DND-41 (cell line): ENCODE measurements around the gene UVSSA.
"Not testable (repeated sequence)": the region's sequence is repeated elsewhere in the genome, so short reads cannot be mapped to it uniquely, and the experiment has no call there.

Source experiments
- ATAC-seq: fragments of 200-7000 bp; cut with Tn5 transposase; 3 replicates; pipeline ENCODE4 v1.9.1; 2021; ENCODE audit warnings: low read depth; ENCODE audit not compliant: insufficient read depth
- DNase-seq: peaks from one replicate; pipeline ENCODE4 v3.0.0-alpha.2; 2020
- H2AFZ ChIP-seq: 2 replicates; pipeline ENCODE4 v1.6.0; 2012; ENCODE audit warnings: low read depth, low read length
- H3K27ac ChIP-seq: 2 replicates; pipeline ENCODE4 v1.5.1; 2012; ENCODE audit warnings: low read length, inconsistent platforms
- H3K27me3 ChIP-seq: fragments of 200-600 bp; sonication (generic); 2 replicates; pipeline ENCODE4 v1.6.0; 2012; ENCODE audit warnings: low read length, mild to moderate bottlenecking, inconsistent platforms; ENCODE audit not compliant: insufficient read depth, poor library complexity
- H3K36me3 ChIP-seq: 2 replicates; pipeline ENCODE4 v1.5.1; 2012; ENCODE audit warnings: low read length, inconsistent platforms; ENCODE audit not compliant: insufficient read depth
- H3K4me1 ChIP-seq: 2 replicates; pipeline ENCODE4 v1.5.1; 2012; ENCODE audit warnings: mild to moderate bottlenecking, low read length; ENCODE audit not compliant: insufficient read depth
- H3K4me2 ChIP-seq: 2 replicates; pipeline ENCODE4 v1.6.0; 2012; ENCODE audit warnings: mild to moderate bottlenecking, moderate library complexity, low read length, inconsistent platforms; ENCODE audit not compliant: insufficient read depth
- H3K4me3 ChIP-seq, 2 experiments: fragments of 200-600 bp in 1 of 2; shearing (Covaris generic) in 1 of 2; 2 replicates each; pipeline ENCODE4 v1.5.1; 2012 to 2016; ENCODE audit warnings: inconsistent platforms in 2 of 2, low read length in 2 of 2, mild to moderate bottlenecking in 2 of 2, low read depth in 1 of 2, moderate library complexity in 1 of 2
- H3K79me2 ChIP-seq: 2 replicates; pipeline ENCODE4 v1.6.0; 2012; ENCODE audit warnings: low read length, inconsistent platforms; ENCODE audit not compliant: insufficient read depth
- H3K9ac ChIP-seq: 2 replicates; pipeline ENCODE4 v1.6.0; 2012; ENCODE audit warnings: low read depth, mild to moderate bottlenecking, inconsistent platforms, low read length, moderate library complexity
- H3K9me3 ChIP-seq: 2 replicates; pipeline ENCODE4 v1.5.1; 2012; ENCODE audit warnings: low read length, moderate library complexity, mild to moderate bottlenecking, inconsistent platforms; ENCODE audit not compliant: insufficient read depth, severe bottlenecking
- H4K20me1 ChIP-seq: 2 replicates; pipeline ENCODE4 v1.6.0; 2012; ENCODE audit warnings: low read length; ENCODE audit not compliant: insufficient read depth
- CTCF ChIP-seq: IDR thresholded peaks from 2 replicates; pipeline ENCODE4 v1.5.1; 2012; ENCODE audit warnings: borderline replicate concordance, low read length, moderate library complexity, mild to moderate bottlenecking; ENCODE audit not compliant: poor library complexity, severe bottlenecking; ENCODE audit errors: extremely low read depth
- EZH2 ChIP-seq: IDR thresholded peaks from 3 replicates; pipeline ENCODE4 v1.6.1; 2012; ENCODE audit warnings: borderline replicate concordance, low read depth, mild to moderate bottlenecking, moderate library complexity, low read length, inconsistent platforms; ENCODE audit not compliant: severe bottlenecking

Gene UVSSA

DNA sequence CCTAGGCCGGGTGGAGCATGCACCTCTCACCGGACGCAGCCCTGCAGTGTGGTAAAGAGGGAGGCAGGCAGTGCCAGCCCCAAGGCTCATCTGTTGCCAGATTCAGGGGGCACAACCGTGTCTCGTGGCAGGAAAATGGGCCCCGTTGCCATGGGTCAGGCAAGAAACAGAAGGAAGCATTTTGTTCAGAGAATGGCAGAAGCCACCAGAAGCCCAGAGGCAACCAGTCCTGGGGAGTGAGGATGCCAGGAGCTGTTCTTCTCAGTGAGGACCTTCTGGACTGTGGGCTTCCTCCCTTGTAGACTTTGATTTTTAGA, 12.5 kb upstream of the UVSSA start:
- no peaks in the 10 kb centered on the region for H3K9me3 ChIP-seq
- TF ChIP-seq EZH2 = no peak
- TF ChIP-seq CTCF = no peak
- H4K20me1 ChIP-seq = peaks cover 35% of the 10 kb centered on the region
- ATAC-seq (no peak), DNase-seq (no peak)
- H3K27me3 ChIP-seq = no peaks in the 10 kb centered on the region
- no peak overlapping the region for H3K9ac ChIP-seq
- H3K4me2 ChIP-seq = no peak overlapping the region
- H3K36me3 ChIP-seq = peaks cover 82% of the 10 kb centered on the region
- H3K4me3 ChIP-seq = no peak overlapping the region
- H2AFZ ChIP-seq = no peak overlapping the region
- H3K79me2 ChIP-seq = peaks cover 21% of the 10 kb centered on the region
- H3K4me1 ChIP-seq = no peaks in the 10 kb centered on the region
- no peak overlapping the region for H3K27ac ChIP-seq

GRCh38 chr4:1335193-1335883, 11.7 kb upstream of the UVSSA start:
- H3K27me3 ChIP-seq, H3K9ac ChIP-seq, H3K27ac ChIP-seq, H3K4me2 ChIP-seq, H3K4me3 ChIP-seq, H3K9me3 ChIP-seq, H3K4me1 ChIP-seq, ATAC-seq, H2AFZ ChIP-seq, DNase-seq: not testable (repeated sequence)
- H3K79me2 ChIP-seq = peaks cover 18% of the 10 kb centered on the region
- H3K36me3 ChIP-seq = peaks cover 87% of the 10 kb centered on the region
- peaks cover 32% of the 10 kb centered on the region for H4K20me1 ChIP-seq

DNA sequence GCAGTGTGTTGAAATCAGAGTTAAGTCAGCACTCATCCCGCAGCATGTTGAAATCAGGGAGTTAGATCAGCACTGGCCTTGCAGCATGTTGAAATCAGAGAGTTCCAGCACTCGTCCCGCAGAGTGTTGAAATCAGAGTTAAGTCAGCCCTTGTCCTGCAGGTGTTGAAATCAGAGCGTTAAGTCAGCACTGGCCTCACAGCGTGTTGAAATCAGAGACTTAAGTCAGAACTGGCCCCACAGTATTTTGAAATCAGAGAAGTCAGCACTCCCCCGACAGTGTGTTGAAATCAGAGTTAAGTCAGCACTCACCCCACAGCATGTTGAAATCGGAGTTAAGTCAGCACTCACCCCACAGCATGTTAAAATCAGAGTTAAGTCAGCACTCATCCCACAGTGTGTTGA, 10.9 kb upstream of the UVSSA start:
- TF ChIP-seq CTCF (no peak), EZH2 (no peak)
- DNase-seq = no peak
- no peak overlapping the region for H2AFZ ChIP-seq
- no peaks in the 10 kb centered on the region for H3K9me3 ChIP-seq
- H3K27me3 ChIP-seq = no peaks in the 10 kb centered on the region
- peaks cover 29% of the 10 kb centered on the region for H4K20me1 ChIP-seq
- H3K4me3 ChIP-seq = no peak overlapping the region
- no peak overlapping the region for H3K4me2 ChIP-seq
- H3K4me1 ChIP-seq = no peaks in the 10 kb centered on the region
- no peak overlapping the region for H3K9ac ChIP-seq
- no peak for ATAC-seq
- peaks cover 11% of the 10 kb centered on the region for H3K79me2 ChIP-seq
- no peak overlapping the region for H3K27ac ChIP-seq
- H3K36me3 ChIP-seq = peaks cover 89% of the 10 kb centered on the region

DNA sequence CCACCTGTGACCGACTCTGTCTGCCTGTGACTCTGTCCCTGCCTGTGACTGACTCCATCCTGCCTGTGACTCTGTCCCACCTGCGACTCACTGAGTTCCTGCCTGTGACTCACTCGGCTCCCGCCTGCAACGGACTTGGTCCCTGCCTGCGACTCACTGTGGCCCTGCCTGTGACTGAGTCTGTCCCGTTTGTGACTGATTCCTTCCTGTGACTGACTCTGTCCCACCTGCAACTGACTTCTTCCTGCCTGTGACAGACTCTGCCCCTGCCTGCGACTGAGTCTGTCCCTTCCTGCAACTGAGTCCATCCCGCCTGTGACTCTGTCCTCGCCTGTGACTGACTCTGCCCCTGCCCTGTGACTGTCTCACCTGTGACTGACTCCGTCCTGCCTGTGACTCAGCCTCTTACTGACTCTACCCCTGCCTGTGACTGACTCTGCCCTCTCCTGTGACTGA, 9.6 kb upstream of the UVSSA start:
- H3K9ac ChIP-seq = no peak overlapping the region
- H3K27me3 ChIP-seq = no peaks in the 10 kb centered on the region
- ATAC-seq (peak; percentile 23; the same call in 1 of the 3 replicates), DNase-seq (no peak)
- H3K79me2 ChIP-seq = 0 out of 2 replicates have a peak, but pooled peaks cover 4% of the 10 kb centered on the region
- peaks cover 18% of the 10 kb centered on the region; the same call in 1 of the 2 replicates for H4K20me1 ChIP-seq
- H2AFZ ChIP-seq = no peak overlapping the region
- TF ChIP-seq EZH2 = no peak
- TF ChIP-seq CTCF = no peak
- no peaks in the 10 kb centered on the region for H3K4me1 ChIP-seq
- peaks cover 81% of the 10 kb centered on the region for H3K36me3 ChIP-seq
- no peaks in the 10 kb centered on the region for H3K9me3 ChIP-seq
- no peak overlapping the region for H3K4me2 ChIP-seq
- no peak overlapping the region for H3K27ac ChIP-seq
- H3K4me3 ChIP-seq = no peak overlapping the region
